Cardiac muscle cell (in vitro differentiated cells and primary cell): ENCODE data around the gene LRRC74A. TPM values are rescaled to one million over a fixed set of nuclear protein-coding genes. Genes with fewer than 3 reads are reported as not detected.

Source experiments
- DNase-seq, 2 donors: peaks; one replicate each; pipeline versions ENCODE4 v3.0.0 to v3.0.0-alpha.2; 2010 to 2017; ENCODE audit warnings: low read depth in 1 of 2, low spot score in 1 of 2
- H3K27ac ChIP-seq: fragments of 200-600 bp; sonication (generic); 2 replicates; pipeline ENCODE4 v1.5.1; 2016
- H3K27me3 ChIP-seq: fragments of 200-600 bp; sonication (generic); 2 replicates; pipeline ENCODE4 v1.6.0; 2016; ENCODE audit warnings: control low read depth
- H3K36me3 ChIP-seq: fragments of 200-600 bp; sonication (generic); 2 replicates; pipeline ENCODE4 v1.5.1; 2016; ENCODE audit warnings: control low read depth
- H3K4me1 ChIP-seq: fragments of 200-600 bp; sonication (generic); 2 replicates; pipeline ENCODE4 v1.8.1; 2017; ENCODE audit warnings: low read depth, mild to moderate bottlenecking, mixed run types
- H3K4me3 ChIP-seq: fragments of 200-600 bp; sonication (generic); 2 replicates; pipeline ENCODE4 v1.5.1; 2016; ENCODE audit warnings: mild to moderate bottlenecking
- H3K9me3 ChIP-seq: fragments of 200-600 bp; sonication (generic); 2 replicates; pipeline ENCODE4 v1.5.1; 2017; ENCODE audit warnings: low read depth, mild to moderate bottlenecking, control low read depth
- CTCF ChIP-seq: IDR thresholded peaks from 2 replicates; pipeline ENCODE4 v1.5.1; 2012; ENCODE audit warnings: low read depth, mild to moderate bottlenecking, low read length
- polyA plus RNA-seq: library from polyadenylated mRNA; unstranded; fragments of >200 nt; fragmentation: Nextera tagmentation; extraction: Ambion mirVana; gene quantifications from 2 replicates; pipeline ENCODE4 v1.2.1, GENCODE V29; 2016
- total RNA-seq: library from RNA; depleted of rRNA; stranded (reverse); fragments of >200 nt; gene quantifications from 2 replicates; pipeline ENCODE4 v1.2.3, GENCODE V29; 2016

Gene LRRC74A
- total and polyA plus RNA-seq, 2 experiments from 2014 or later = not detected

GRCh38 chr14:76874734-76875133, 48.5 kb downstream of the LRRC74A start:
- H3K27ac ChIP-seq = no peak overlapping the region
- H3K9me3 ChIP-seq = no peaks in the 10 kb centered on the region
- H3K4me3 ChIP-seq = no peak overlapping the region
- no peak for TF ChIP-seq CTCF
- H3K4me1 ChIP-seq = no peaks in the 10 kb centered on the region
- no peaks in the 10 kb centered on the region for H3K36me3 ChIP-seq
- H3K27me3 ChIP-seq = no peaks in the 10 kb centered on the region
- no peak for DNase-seq

- Histone ChIP-seq H3K4me3 (no peak overlapping the region), H3K27ac (no peak overlapping the region), H3K4me1 (no peaks in the 10 kb centered on the region), H3K36me3 (no peaks in the 10 kb centered on the region), H3K27me3 (no peaks in the 10 kb centered on the region), H3K9me3 (no peaks in the 10 kb centered on the region)
- DNase-seq = peak; percentile 81 to 83
- peak; percentile 96 for TF ChIP-seq CTCF
These were observed 49.9 kb downstream of the LRRC74A start for GRCh38 chr14:76876076-76876475.

- Histone ChIP-seq H3K27ac (no peak overlapping the region), H3K4me1 (no peaks in the 10 kb centered on the region), H3K27me3 (no peaks in the 10 kb centered on the region), H3K36me3 (no peaks in the 10 kb centered on the region), H3K4me3 (no peak overlapping the region), H3K9me3 (no peaks in the 10 kb centered on the region)
- DNase-seq = no peak
- TF ChIP-seq CTCF = no peak
These were observed 51.7 kb downstream of the LRRC74A start for GRCh38 chr14:76877871-76878270.

- H3K27me3 ChIP-seq = no peaks in the 10 kb centered on the region
- no peak overlapping the region for H3K4me3 ChIP-seq
- no peak overlapping the region for H3K27ac ChIP-seq
- no peaks in the 10 kb centered on the region for H3K36me3 ChIP-seq
- TF ChIP-seq CTCF = no peak
- no peak for DNase-seq
- no peaks in the 10 kb centered on the region for H3K4me1 ChIP-seq
- H3K9me3 ChIP-seq = no peaks in the 10 kb centered on the region
These were observed 54.2 kb downstream of the LRRC74A start for GRCh38 chr14:76880449-76880848.

GRCh38 chr14:76881348-76881747, 55.1 kb downstream of the LRRC74A start:
- no peaks in the 10 kb centered on the region for H3K27me3 ChIP-seq
- no peaks in the 10 kb centered on the region for H3K4me1 ChIP-seq
- no peak overlapping the region for H3K4me3 ChIP-seq
- no peak overlapping the region for H3K27ac ChIP-seq
- TF ChIP-seq CTCF = no peak
- H3K36me3 ChIP-seq = no peaks in the 10 kb centered on the region
- no peak for DNase-seq
- no peaks in the 10 kb centered on the region for H3K9me3 ChIP-seq

- Histone ChIP-seq H3K4me1 (no peaks in the 10 kb centered on the region), H3K4me3 (no peak overlapping the region), H3K27ac (no peak overlapping the region), H3K9me3 (no peaks in the 10 kb centered on the region), H3K36me3 (no peaks in the 10 kb centered on the region), H3K27me3 (no peaks in the 10 kb centered on the region)
- TF ChIP-seq CTCF = no peak
- no peak for DNase-seq
These were observed 56.4 kb downstream of the LRRC74A start for GRCh38 chr14:76882651-76883050.
